Hematopoietic multipotent progenitor cell (in vitro differentiated cells): ENCODE measurements around the gene ETV6. TPM values are rescaled to one million over a fixed set of nuclear protein-coding genes. Genes with fewer than 3 reads are reported as not detected.

Source experiments
- DNase-seq, 3 donors: peaks; one replicate each; pipeline ENCODE4 v3.0.0-alpha.2; 2011 to 2015; ENCODE audit warnings: low read depth in 2 of 3, low spot score in 2 of 3
- total RNA-seq: library from RNA; depleted of rRNA; stranded (reverse); fragments of >200 nt; gene quantifications from one replicate; pipeline ENCODE4 v1.2.3, GENCODE V29; 2012

ETV6 gene
- total RNA-seq, 1 donor, result 99.9 TPM

DNA sequence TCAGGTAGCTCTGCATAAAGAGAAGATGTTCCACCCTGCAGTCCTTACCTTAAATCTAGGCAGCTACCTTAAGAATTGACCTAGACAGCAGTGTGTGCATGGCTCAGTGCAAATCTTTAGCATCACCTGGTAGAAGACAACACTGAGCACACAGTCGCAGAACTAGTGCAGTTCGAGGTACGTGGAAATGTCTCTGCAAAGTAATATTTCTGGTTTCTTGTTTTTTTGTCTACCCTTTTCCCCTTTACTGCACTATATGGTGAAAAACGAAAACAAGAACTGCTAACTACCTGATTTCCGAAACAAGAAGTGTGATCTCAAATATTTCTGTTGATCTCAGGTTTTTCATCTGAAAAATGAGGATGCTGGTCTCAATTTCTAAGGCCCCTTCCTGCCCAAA lies 82.5 kb downstream of the ETV6 start:
- DNase-seq, result no peak

GRCh38 chr12:11732715-11733114 lies 83.2 kb downstream of the ETV6 start:
- DNase-seq, result no peak

- no peak for DNase-seq
These were observed 85.2 kb downstream of the ETV6 start for GRCh38 chr12:11734580-11735180.

GRCh38 chr12:11738450-11738849 lies 89.0 kb downstream of the ETV6 start:
- DNase-seq, result no peak

DNA sequence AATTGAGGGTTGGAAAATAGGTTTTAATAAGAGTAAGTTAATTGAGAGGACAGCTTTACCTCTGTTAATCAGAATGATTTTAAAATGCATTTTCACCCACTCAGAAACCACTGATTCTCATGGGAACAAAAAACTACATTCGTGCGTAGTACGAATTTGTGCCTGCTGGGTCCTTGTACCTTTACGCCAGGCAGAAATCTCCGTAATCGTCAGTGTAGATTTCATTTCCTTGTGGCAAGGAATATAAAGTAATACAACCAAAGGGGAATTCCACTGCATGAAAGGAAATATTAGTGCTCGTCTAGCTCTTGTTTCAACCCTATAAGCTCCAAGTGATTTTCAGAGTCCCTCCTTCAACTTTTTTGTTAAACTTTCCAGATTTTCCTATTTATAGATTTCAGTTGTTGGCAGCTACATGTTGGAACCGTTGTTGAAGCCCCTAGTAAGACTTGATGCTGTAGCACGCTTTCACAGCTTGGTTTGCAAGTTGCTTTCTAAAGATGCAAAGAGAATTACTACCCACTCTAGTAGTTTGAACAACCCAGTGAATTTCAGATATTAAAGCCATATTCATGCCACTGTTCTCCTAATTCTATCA lies 90.6 kb downstream of the ETV6 start:
- no peak for DNase-seq

DNA sequence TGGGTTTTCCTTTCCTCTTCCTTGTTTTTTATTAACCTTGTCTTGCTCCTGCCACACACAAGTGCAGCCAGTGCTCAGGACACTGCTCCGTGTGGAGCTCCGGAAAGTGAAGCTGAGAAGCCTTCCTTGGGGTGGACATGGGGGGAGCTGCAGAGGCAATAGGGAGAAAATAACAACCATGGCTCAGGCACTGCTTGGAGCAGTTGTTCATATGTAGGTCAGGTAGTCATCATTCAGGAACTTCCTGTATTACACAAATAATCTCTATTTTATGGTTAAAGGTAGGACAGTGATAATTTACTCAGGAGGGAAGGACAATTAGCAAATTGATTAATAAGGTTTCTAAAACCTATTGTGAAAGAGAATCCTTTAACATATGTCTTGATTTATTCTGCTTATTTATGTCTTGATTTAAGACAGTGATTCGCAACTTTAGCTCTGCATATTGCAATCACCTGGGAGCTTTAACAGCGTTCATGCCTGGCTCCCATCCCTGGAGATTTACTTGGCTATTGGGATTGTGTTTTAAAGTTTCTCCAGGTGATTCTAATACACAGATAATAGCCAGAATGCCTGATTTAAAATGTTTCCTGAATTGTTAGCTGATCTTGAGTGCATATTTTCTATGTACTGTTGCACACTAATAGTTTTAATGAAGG lies 92.1 kb downstream of the ETV6 start:
- no peak for DNase-seq

DNA sequence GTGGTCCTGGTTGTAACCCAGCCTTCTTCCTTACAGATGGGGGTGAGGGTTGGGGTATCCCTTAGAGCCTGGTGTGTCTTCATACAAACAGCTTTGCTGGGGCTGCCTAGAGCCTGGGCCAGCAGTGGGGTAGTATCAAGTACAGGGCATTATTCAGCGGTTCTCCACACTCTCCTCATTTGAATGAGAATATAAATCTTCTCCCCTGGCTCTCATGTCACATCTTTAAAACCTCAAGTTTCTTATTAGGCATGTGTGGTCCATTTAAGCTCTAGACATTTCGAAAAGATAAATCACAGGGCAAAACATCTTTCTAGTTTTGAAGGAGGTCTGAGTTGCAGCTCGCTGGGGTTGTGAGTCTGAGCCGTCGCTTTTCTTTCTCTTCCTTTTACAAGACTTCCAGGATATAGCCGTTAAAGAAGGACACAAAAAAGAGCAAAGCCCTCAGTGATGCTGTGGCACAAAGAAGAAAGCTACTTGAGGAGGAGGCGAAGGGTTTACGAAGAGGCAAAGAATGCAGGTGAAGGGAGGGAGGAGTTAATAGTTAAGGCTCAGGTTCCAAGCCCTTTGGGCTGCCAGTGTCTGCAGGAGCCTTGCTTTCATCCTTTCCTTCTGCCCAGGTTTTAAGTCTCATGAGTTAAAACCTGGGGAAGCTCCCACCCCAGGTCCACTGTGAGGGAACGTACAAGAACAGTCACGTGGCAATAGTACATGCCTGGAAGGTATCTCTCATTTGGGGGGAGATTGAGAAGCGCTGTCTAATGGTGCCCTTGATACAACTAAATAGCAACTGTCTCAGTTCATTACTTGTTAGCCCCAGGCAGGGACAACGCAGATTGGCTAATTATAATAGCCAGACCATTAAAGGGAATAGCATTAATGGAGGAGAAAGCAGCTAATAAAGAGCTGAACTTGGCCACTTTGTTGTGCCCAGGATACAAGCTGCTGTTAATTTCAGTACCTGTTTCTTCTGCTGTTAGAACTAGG lies 94.2 kb downstream of the ETV6 start:
- peak in 1 of 3 donors; percentile 69 for DNase-seq

DNA sequence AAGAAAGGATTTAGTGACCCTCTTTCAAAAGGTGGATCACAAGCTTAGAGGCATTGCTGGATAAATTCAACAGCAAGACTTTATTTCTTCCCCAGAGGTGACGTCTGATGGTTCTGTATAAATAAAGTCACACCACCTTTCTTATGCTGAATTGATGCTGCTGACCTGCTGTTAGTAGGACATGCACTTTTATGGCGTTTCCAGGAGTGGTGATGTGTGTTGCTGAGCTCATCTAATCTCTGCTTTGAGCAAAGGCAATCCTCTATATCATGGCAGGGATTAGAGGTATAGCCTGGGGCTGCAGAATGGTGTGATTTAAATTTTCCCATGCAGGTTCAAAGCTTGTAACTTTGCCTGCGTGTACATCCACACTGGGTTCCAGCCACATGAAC lies 94.9 kb downstream of the ETV6 start:
- no peak for DNase-seq

DNA sequence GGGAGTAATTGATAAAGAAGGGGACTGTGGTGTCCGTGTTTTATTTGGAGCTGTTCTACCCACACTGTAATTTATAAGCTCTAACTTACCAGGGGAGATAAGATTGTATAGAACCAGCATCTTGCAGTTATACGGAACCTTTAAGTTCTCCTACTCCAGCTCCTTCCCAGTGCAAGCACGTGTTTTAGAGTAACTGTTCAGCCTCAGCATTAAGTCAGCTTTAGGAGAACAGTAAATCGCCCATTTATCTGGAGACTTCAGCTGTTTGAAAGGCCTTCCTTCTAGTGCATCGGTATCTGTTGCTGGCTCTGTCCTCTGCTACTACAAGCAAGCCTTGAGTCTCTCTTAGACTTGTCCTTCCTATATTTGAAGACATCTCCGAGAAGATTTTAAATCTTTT lies 95.6 kb downstream of the ETV6 start:
- DNase-seq, result no peak

- peak in 2 of 3 donors; percentile 93 to 94 for DNase-seq
These were observed 96.7 kb downstream of the ETV6 start for GRCh38 chr12:11746024-11746771.

DNA sequence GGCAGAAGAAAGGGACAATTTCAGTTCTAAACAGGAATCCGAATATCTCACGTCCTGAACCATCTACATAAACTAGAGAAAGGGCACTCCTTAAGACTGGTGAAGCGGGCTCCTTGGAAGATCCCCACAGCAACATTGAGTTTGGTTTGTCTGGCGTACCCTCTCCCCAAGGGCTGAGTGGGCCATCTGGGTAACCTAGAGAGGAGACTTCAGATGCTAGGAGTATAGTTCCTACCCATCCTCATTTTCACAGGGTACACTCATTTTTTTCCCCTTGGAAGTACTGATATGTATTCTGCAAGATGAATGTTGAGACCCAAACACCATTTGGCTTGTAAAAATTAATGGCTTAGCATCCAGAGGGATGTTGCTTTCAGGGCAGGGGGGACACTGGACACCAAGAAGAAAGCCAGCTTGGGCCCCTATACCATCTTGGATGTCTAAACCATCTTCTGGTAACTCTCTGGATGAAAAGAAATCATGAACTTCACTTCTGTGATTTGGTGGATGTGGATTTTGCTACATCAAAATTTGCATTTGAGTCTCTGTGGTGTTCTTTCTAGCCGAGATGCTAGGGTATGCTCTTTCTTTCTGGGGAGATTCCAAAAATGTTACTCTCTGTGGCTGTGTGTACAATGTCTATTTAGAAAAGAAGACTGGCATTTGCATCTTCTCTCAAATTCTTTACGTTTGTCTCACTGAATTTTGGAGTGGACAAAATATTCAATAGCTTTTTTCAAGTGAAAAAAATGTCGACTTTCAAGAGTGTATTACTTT lies 97.7 kb downstream of the ETV6 start:
- no peak for DNase-seq

GRCh38 chr12:11747969-11748368 lies 98.5 kb downstream of the ETV6 start:
- DNase-seq, result no peak

- no peak for DNase-seq
These were observed 99.4 kb downstream of the ETV6 start for GRCh38 chr12:11748903-11749302.

DNA sequence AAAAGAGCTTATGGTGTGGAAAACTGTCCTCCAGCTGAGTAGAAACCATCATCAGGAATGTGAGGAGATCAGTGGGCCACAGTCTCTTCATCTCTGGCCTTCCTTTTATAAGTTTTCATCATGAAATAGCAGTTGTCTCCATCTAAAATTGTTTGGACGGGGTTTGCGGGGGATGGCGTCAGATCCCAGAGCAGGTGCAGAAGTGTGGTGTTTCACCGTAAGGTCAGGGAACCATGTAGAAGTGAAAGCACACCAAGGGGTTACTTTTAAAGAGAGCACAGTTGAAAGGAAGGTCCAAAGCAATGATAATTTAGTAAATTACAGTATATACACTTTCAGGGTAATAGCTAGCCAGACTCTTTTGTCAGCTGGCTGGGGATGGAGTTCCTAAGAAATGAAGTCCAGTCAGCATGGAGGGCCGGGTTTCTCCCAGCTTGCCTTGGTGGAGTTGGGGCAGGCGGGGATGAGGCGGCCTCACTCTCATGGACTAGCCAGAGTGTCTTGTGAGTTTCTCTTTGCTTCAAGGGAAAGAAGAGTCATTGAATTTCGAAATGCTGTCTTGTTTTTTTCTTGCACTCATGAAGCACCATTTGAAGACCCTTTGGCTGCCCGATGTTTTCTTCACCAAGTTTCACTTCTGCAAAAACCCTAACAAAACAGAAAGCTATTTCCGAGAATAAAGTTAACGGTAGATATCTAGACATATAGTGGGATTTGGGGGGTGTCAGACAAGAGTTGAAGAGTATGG lies 100.6 kb downstream of the ETV6 start:
- DNase-seq, result peak in 1 of 3 donors; percentile 68

GRCh38 chr12:11752403-11753149 lies 103.1 kb downstream of the ETV6 start:
- no peak for DNase-seq

- no peak for DNase-seq
These were observed 103.7 kb downstream of the ETV6 start for GRCh38 chr12:11753150-11753499.

DNA sequence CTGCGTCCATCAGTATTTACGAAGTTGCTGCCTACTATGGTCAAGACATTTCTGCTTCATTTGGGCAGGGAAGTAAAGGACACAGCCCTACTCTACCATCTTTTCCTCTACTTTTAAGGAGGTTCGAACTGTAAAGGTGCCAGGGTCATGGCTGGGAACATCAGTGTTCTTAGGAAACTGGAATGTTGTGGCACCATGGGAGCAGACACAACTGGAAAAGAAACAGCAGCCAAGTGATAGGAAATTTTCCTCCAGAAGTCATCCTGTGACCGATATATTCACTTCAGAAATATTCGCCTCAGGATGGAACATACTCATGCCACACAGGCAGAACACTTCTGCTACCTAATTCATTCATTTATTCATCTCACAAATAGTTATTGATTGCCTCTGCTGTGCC lies 104.4 kb downstream of the ETV6 start:
- no peak for DNase-seq

DNA sequence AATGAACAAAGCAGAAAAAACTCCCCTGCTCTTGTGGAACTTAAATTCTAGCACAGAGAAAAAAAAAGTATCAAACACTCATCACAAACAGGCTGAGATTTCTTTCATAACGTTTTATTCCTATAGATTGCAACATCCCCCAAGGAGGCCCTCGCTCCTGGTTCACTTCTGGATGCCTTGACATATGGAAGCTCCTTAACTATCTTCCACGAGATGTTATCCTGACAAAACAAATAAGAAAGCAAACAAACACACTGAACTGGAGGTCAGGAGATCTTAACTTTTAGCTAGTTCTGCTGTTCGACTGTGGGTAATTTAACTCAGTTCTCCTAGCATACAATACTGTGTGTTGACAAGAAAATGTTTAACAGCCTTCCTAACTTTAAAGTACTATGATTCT lies 104.8 kb downstream of the ETV6 start:
- no peak for DNase-seq
